Kidney (tissue), 14 donors: Measurements from ENCODE around the gene PLEKHA8. TPM values are rescaled to one million over a fixed set of nuclear protein-coding genes. Genes with fewer than 3 reads are reported as not detected.

ENCODE experiments used
- DNase-seq, 5 donors: peaks; one replicate each; pipeline ENCODE4 v3.0.0-alpha.2; 2013 to 2020
- FAIRE-seq: peaks from 2 replicates; lab custom pipeline; 2012; peaks lifted over from hg19 to GRCh38; lab: Jason Lieb, UNC
- H3K27ac ChIP-seq, 2 donors: one replicate each; pipeline ENCODE4 v1.7.0; 2013; ENCODE audit warnings: low read depth in 2 of 2, low read length in 2 of 2, inconsistent platforms in 1 of 2
- H3K27me3 ChIP-seq: one replicate; pipeline ENCODE4 v1.7.1; 2013; ENCODE audit warnings: low read length, inconsistent platforms; ENCODE audit not compliant: control insufficient read depth, insufficient read depth
- H3K36me3 ChIP-seq, 3 donors: one replicate each; pipeline versions ENCODE4 v1.7.0 to v1.7.1; 2013; ENCODE audit warnings: low read length in 3 of 3, control low read depth in 1 of 3, inconsistent platforms in 1 of 3; ENCODE audit not compliant: insufficient read depth in 3 of 3, control insufficient read depth in 2 of 3
- H3K4me1 ChIP-seq, 3 donors: one replicate each; pipeline versions ENCODE4 v1.7.0 to v1.7.1; 2013; ENCODE audit warnings: low read length in 3 of 3, inconsistent platforms in 1 of 3, low read depth in 1 of 3; ENCODE audit not compliant: control insufficient read depth in 2 of 3, insufficient read depth in 2 of 3
- H3K4me3 ChIP-seq, 3 donors: one replicate each; pipeline versions ENCODE4 v1.7.0 to v1.8.1; 2013; ENCODE audit warnings: low read length in 3 of 3, control low read depth in 1 of 3, inconsistent platforms in 1 of 3
- H3K9ac ChIP-seq, 3 donors: one replicate each; pipeline versions ENCODE4 v1.7.0 to v1.7.1; 2013; ENCODE audit warnings: low read length in 3 of 3, control low read depth in 1 of 3, inconsistent platforms in 1 of 3
- H3K9me3 ChIP-seq, 3 donors: one replicate each; pipeline versions ENCODE4 v1.7.0 to v1.7.1; 2013; ENCODE audit warnings: low read length in 3 of 3, control low read depth in 1 of 3, inconsistent platforms in 1 of 3; ENCODE audit not compliant: control insufficient read depth in 2 of 3, insufficient read depth in 1 of 3
- intact Hi-C: fragments of 100-400 bp; cut with DNase I; formaldehyde crosslinking; loops from one replicate; pipeline ENCODE4 v1.11.1; 2022
- polyA plus RNA-seq: library from polyadenylated mRNA; stranded (reverse); fragments of 350-450 nt; fragmentation: Illumina TruSeq; extraction: RNeasy Lipid Tissue Mini Kit (QIAGEN cat#74804); gene quantifications from one replicate; pipeline ENCODE4 v1.2.3, GENCODE V29; 2014; ENCODE audit warnings: low read depth, low replicate concordance; ENCODE audit not compliant: insufficient read depth
- total RNA-seq: library from RNA; stranded (reverse); fragmentation: NEBNext Ultra II Directional; extraction: Animal tissue kit (Norgen Biotek cat#: 25700); gene quantifications from one replicate; pipeline ENCODE4 v1.2.1, GENCODE V29; 2021
- TF ChIP-seq, protein P1 (sequence below): IDR thresholded peaks from 3 replicates; pipeline ENCODE4 v1.5.1; 2012; ENCODE audit warnings: mild to moderate bottlenecking, moderate library complexity, borderline replicate concordance; ENCODE audit not compliant: insufficient read depth; ENCODE audit errors: extremely low read depth
- donor health status: control.
- donor health status: control.
- donor health status: control.
- donor health status: control.
- donor health status: control.
- donor health status: DM: yes; HTN: yes; CAD: no.
- donor health status: Normal renal cell carcinoma (clear cell type).

Gene PLEKHA8
- total and polyA plus RNA-seq, 2 donors from 2014 or later: 4.8 to 8.5 TPM

DNA sequence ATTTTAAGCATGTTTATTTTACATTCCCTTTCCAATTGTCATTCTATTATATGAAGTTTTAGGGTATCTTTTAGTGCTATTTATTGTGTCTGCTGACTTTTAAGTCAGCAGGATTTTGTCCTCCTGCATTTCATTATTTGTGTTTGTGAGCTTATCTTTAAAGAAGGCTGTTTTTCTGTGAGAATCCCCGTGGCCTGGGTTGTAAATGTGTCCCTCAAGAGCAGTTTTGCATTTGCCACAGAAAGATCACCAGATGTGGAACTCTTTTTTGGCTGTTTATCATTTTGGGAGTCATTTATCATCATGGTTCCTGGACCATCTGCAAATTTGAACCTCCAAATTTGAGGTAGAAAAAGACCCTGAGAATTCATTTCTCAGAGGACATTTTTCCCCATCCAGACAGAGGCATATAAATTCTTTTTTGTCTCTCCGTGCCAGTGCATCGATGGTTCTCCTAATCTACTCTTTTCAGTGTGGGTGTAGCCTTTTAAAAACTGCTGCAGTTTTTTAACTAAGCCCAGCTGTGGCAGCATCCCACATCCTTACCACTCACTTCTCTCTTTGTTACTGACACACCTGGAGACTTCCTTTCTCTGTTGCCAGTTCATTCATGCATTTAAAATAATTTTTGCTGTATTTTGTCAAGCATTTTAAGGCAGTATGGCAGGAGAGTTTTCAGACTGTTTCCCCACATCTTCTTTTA is 86.5 kb downstream of the PLEKHA8 start:
- peaks cover 0 to 7% (median 3%) of the 10 kb centered on the region in 3 donors for H3K9me3 ChIP-seq
- TF ChIP-seq, protein P1, sequence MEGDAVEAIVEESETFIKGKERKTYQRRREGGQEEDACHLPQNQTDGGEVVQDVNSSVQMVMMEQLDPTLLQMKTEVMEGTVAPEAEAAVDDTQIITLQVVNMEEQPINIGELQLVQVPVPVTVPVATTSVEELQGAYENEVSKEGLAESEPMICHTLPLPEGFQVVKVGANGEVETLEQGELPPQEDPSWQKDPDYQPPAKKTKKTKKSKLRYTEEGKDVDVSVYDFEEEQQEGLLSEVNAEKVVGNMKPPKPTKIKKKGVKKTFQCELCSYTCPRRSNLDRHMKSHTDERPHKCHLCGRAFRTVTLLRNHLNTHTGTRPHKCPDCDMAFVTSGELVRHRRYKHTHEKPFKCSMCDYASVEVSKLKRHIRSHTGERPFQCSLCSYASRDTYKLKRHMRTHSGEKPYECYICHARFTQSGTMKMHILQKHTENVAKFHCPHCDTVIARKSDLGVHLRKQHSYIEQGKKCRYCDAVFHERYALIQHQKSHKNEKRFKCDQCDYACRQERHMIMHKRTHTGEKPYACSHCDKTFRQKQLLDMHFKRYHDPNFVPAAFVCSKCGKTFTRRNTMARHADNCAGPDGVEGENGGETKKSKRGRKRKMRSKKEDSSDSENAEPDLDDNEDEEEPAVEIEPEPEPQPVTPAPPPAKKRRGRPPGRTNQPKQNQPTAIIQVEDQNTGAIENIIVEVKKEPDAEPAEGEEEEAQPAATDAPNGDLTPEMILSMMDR: no peak
- no peak overlapping the region for H3K9ac ChIP-seq
- DNase-seq (no peak), FAIRE-seq (no peak)
- H3K36me3 ChIP-seq: peaks cover 0 to 4% (median 0%) of the 10 kb centered on the region in 3 donors
- no peaks in the 10 kb centered on the region for H3K27me3 ChIP-seq
- no peak overlapping the region for H3K27ac ChIP-seq
- intact Hi-C loops: no loop called here
- no peak overlapping the region for H3K4me3 ChIP-seq
- H3K4me1 ChIP-seq: no peaks in the 10 kb centered on the region

DNA sequence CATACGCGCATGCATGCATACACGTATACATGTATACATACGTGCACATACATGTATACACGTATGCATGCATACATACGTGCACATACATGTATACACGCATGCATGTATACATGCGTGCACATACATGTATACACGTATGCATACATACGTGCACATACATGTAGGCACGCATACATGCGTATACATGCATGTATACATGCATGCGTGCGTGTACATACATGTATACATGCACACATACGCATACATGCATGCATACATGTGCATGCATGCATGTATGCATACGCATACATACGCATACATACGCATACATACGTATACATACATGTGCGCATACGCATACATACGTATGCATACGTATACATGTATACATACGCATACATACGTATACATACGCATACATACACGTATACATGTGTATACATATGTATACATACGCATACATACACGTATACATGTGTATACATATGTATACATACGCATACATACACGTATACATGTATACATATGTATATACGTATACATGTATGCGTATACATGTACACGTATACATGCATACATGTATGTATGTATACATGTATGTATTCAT is 87.6 kb downstream of the PLEKHA8 start:
- no peak overlapping the region for H3K27ac ChIP-seq
- peaks cover 0 to 4% (median 0%) of the 10 kb centered on the region in 3 donors for H3K36me3 ChIP-seq
- H3K4me1 ChIP-seq: no peaks in the 10 kb centered on the region
- FAIRE-seq (no peak), DNase-seq (no peak)
- intact Hi-C loops: no loop called here
- H3K9ac ChIP-seq: no peak overlapping the region
- peaks cover 0 to 7% (median 3%) of the 10 kb centered on the region in 3 donors for H3K9me3 ChIP-seq
- H3K4me3 ChIP-seq: no peak overlapping the region
- no peaks in the 10 kb centered on the region for H3K27me3 ChIP-seq
- TF ChIP-seq, protein P1: no peak

DNA sequence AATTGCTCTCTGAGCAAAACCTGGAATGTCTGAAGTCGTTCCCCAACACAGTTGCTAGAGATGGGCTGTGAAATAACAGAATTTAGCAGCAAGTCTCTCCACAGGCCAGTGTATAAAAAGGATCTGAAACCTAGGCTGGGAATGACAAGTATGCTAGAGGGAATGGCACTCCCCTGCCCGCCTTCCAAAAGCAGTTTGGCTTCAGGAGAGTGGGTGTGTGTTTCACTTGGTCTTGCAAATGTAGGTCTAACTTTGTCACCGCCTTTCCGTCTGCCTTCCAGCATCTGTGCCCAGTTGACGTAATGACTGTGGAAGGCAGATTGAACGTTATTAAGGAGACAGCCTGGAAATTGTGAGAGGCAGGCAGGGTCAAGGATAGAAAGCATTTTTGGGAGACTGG is 88.6 kb downstream of the PLEKHA8 start:
- FAIRE-seq (no peak), DNase-seq (no peak)
- Histone ChIP-seq H3K9ac (no peak overlapping the region), H3K27me3 (no peaks in the 10 kb centered on the region), H3K4me1 (no peaks in the 10 kb centered on the region), H3K27ac (no peak overlapping the region), H3K4me3 (no peak overlapping the region), H3K36me3 (peaks cover 0 to 4% (median 0%) of the 10 kb centered on the region in 3 donors), H3K9me3 (peaks cover 0 to 7% (median 3%) of the 10 kb centered on the region in 3 donors)
- TF ChIP-seq, protein P1: no peak
- intact Hi-C loops: no loop called here
